ENCODE measurements around the gene HSD17B1. TPM values are rescaled to one million over a fixed set of nuclear protein-coding genes. Genes with fewer than 3 reads are reported as not detected.

The HSD17B1 gene
- total RNA-seq, 1 experiment from 2014 or later = 1.5 TPM

DNA sequence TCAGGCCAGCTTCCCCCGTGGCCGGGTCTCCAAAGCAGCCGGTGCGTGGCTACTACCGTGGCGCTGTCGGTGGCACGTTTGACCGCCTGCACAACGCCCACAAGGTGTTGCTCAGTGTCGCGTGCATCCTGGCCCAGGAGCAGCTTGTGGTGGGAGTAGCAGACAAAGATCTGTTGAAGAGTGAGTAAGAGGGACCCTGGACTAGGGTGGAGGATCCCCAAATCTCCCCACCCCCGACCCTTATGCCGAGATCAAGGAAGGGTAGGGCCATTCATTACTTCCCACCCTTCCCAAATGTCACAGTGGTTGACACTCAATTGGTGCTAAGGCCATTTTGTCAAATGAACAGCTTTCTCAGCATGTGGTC, 10.4 kb downstream of the HSD17B1 start:
- Histone ChIP-seq H3K9me2 (replicated peaks; ENCODE audit: low read length) (no peaks in the 10 kb centered on the region), H3F3A (ENCODE audit: low read length, unreplicated experiment) (no peaks in the 10 kb centered on the region), H3K79me2 (ENCODE audit: low read length) (peaks cover 42% of the 10 kb centered on the region), H4K20me1 (ENCODE audit: low read length) (no peaks in the 10 kb centered on the region), H3K4me3 (ENCODE audit: low read length) (peak overlapping the region; percentile 83), H2AFZ (ENCODE audit: low read length) (no peak overlapping the region), H3K27ac (ENCODE audit: low read length) (peak overlapping the region; percentile 76), H3K27me3 (ENCODE audit: low read length) (no peaks in the 10 kb centered on the region), H3K4me1 (ENCODE audit: insufficient read depth, low read length) (peaks cover 25% of the 10 kb centered on the region), H3K36me3 (ENCODE audit: low read depth, low read length) (peaks cover 6% of the 10 kb centered on the region; the same call in 1 of the 2 replicates), H3K9ac (ENCODE audit: low read length) (peak overlapping the region; percentile 95), H3K9me3 (ENCODE audit: low read length) (no peaks in the 10 kb centered on the region), H3K4me2 (ENCODE audit: low read length) (peak overlapping the region; percentile 99)
- ChIA-PET CTCF (no interaction called here), POLR2A (ENCODE audit: unreplicated experiment) (no interaction called here)
- BruUV-seq (replicated peaks) = no TSS peak
- intact Hi-C loops (cut with micrococcal nuclease) = no loop called here
- no peak for TF ChIP-seq EZH2 (IDR thresholded peaks at IDR 0.05; ENCODE audit: low read length, unreplicated experiment)
- TF ChIP-seq, protein P1, sequence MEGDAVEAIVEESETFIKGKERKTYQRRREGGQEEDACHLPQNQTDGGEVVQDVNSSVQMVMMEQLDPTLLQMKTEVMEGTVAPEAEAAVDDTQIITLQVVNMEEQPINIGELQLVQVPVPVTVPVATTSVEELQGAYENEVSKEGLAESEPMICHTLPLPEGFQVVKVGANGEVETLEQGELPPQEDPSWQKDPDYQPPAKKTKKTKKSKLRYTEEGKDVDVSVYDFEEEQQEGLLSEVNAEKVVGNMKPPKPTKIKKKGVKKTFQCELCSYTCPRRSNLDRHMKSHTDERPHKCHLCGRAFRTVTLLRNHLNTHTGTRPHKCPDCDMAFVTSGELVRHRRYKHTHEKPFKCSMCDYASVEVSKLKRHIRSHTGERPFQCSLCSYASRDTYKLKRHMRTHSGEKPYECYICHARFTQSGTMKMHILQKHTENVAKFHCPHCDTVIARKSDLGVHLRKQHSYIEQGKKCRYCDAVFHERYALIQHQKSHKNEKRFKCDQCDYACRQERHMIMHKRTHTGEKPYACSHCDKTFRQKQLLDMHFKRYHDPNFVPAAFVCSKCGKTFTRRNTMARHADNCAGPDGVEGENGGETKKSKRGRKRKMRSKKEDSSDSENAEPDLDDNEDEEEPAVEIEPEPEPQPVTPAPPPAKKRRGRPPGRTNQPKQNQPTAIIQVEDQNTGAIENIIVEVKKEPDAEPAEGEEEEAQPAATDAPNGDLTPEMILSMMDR (conservative IDR thresholded peaks at IDR 0.05; ENCODE audit: low read depth, low read length) = no peak
- TF ChIP-seq EZH2phosphoT487 (IDR thresholded peaks at IDR 0.05; ENCODE audit: borderline replicate concordance, low read length) = no peak
- ATAC-seq (no peak), DNase-seq (no peak)

DNA sequence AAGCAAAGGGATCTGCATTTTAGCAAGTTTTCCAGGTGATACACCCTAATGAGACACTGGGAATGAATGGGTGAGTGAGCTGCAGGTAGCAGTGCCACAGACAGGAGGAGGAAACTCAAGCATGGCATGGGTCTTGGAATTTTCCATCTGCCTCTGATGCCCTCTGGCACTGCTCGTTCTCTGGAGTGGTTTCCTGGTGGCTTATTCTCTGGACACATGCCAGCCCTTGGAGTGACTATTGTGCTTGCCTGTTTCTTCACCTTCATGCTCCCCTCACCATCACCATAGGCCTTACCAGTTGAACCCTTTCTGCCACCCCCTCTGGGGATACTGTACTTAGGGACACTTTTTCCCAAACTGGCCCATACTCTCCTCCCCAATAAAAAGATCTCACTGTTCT, 10.8 kb downstream of the HSD17B1 start:
- intact Hi-C loops (cut with micrococcal nuclease) = no loop called here
- no peaks in the 10 kb centered on the region for H3F3A ChIP-seq (ENCODE audit: low read length, unreplicated experiment)
- H3K27me3 ChIP-seq (ENCODE audit: low read length) = no peaks in the 10 kb centered on the region
- ChIA-PET POLR2A (ENCODE audit: unreplicated experiment) (no interaction called here), CTCF (no interaction called here)
- DNase-seq = peak; percentile 61
- no peaks in the 10 kb centered on the region for H3K9me2 ChIP-seq (replicated peaks; ENCODE audit: low read length)
- ATAC-seq = 0 out of 2 replicates have a peak, but pooled peaks have one; percentile 5
- H3K4me2 ChIP-seq (ENCODE audit: low read length) = peak overlapping the region; percentile 99
- peaks cover 45% of the 10 kb centered on the region for H3K79me2 ChIP-seq (ENCODE audit: low read length)
- H3K9me3 ChIP-seq (ENCODE audit: low read length) = no peaks in the 10 kb centered on the region
- H3K9ac ChIP-seq (ENCODE audit: low read length) = peak overlapping the region; percentile 95
- H3K27ac ChIP-seq (ENCODE audit: low read length) = peak overlapping the region; percentile 76
- H3K4me1 ChIP-seq (ENCODE audit: insufficient read depth, low read length) = peaks cover 25% of the 10 kb centered on the region
- BruUV-seq (replicated peaks) = no TSS peak
- peak overlapping the region; percentile 83 for H3K4me3 ChIP-seq (ENCODE audit: low read length)
- peaks cover 6% of the 10 kb centered on the region; the same call in 1 of the 2 replicates for H3K36me3 ChIP-seq (ENCODE audit: low read depth, low read length)
- no peak for TF ChIP-seq EZH2phosphoT487 (IDR thresholded peaks at IDR 0.05; ENCODE audit: borderline replicate concordance, low read length)
- TF ChIP-seq EZH2 (IDR thresholded peaks at IDR 0.05; ENCODE audit: low read length, unreplicated experiment) = no peak
- TF ChIP-seq, protein P1 (conservative IDR thresholded peaks at IDR 0.05; ENCODE audit: low read depth, low read length) = no peak
- H2AFZ ChIP-seq (ENCODE audit: low read length) = no peak overlapping the region
- H4K20me1 ChIP-seq (ENCODE audit: low read length) = no peaks in the 10 kb centered on the region

DNA sequence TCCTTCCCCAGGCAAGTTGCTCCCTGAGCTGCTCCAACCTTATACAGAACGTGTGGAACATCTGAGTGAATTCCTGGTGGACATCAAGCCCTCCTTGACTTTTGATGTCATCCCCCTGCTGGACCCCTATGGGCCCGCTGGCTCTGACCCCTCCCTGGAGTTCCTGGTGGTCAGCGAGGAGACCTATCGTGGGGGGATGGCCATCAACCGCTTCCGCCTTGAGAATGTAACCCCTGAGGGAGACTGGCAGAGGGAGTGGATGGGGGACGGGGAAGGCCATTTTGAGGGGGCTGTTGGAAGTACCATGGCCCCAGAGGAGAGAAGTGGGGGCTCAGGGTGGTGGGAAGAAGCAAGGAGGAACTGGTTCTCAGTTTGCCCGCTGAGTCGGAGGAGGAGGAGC, 11.2 kb downstream of the HSD17B1 start:
- no peak overlapping the region for H2AFZ ChIP-seq (ENCODE audit: low read length)
- POLR2A ChIA-PET (ENCODE audit: unreplicated experiment) = no interaction called here
- no peaks in the 10 kb centered on the region for H3K27me3 ChIP-seq (ENCODE audit: low read length)
- no peak overlapping the region for H3K9ac ChIP-seq (ENCODE audit: low read length)
- H3K79me2 ChIP-seq (ENCODE audit: low read length) = peaks cover 50% of the 10 kb centered on the region
- ATAC-seq = no peak
- H3K4me1 ChIP-seq (ENCODE audit: insufficient read depth, low read length) = peaks cover 25% of the 10 kb centered on the region
- no peak for DNase-seq
- no peaks in the 10 kb centered on the region for H3K9me2 ChIP-seq (replicated peaks; ENCODE audit: low read length)
- no peak overlapping the region for H3K27ac ChIP-seq (ENCODE audit: low read length)
- H3K4me3 ChIP-seq (ENCODE audit: low read length) = peak overlapping the region; percentile 83; the same call in 1 of the 2 replicates
- CTCF ChIA-PET = no interaction called here
- H3K36me3 ChIP-seq (ENCODE audit: low read depth, low read length) = peaks cover 6% of the 10 kb centered on the region; the same call in 1 of the 2 replicates
- no peaks in the 10 kb centered on the region for H4K20me1 ChIP-seq (ENCODE audit: low read length)
- H3K4me2 ChIP-seq (ENCODE audit: low read length) = peak overlapping the region; percentile 99
- no TSS peak for BruUV-seq (replicated peaks)
- H3F3A ChIP-seq (ENCODE audit: low read length, unreplicated experiment) = no peaks in the 10 kb centered on the region
- no peaks in the 10 kb centered on the region for H3K9me3 ChIP-seq (ENCODE audit: low read length)
- intact Hi-C loops (cut with micrococcal nuclease) = no loop called here
- no peak for TF ChIP-seq EZH2phosphoT487 (IDR thresholded peaks at IDR 0.05; ENCODE audit: borderline replicate concordance, low read length)
- TF ChIP-seq EZH2 (IDR thresholded peaks at IDR 0.05; ENCODE audit: low read length, unreplicated experiment) = no peak
- TF ChIP-seq, protein P1 (conservative IDR thresholded peaks at IDR 0.05; ENCODE audit: low read depth, low read length) = no peak

Data from PC-3 (cell line).